Endothelial cell of umbilical vein (primary cell): ENCODE measurements around the gene SORCS1. TPM values are rescaled to one million over a fixed set of nuclear protein-coding genes. Genes with fewer than 3 reads are reported as not detected.

Source experiments
- BruUV-seq: library from RNA; stranded (reverse); fragments of 400-500 nt; replicated peaks from 2 replicates; lab custom pipeline; 2021; lab: Mats Ljungman, UMichigan
- CTCF ChIA-PET: fragments of 300-600, 350-600 bp; sonication (Branson Sonifier 250); formaldehyde crosslinking; loops from one replicate; lab custom pipeline; 2021; ENCODE audit warnings: antibody characterized with exemption, inconsistent platforms; lab: Charles Lee
- POLR2A ChIA-PET: fragments of 300-600, 350-600 bp; sonication (Branson Sonifier 250); formaldehyde crosslinking; loops from one replicate; lab custom pipeline; 2021; ENCODE audit warnings: antibody characterized with exemption, inconsistent platforms; lab: Charles Lee
- DNase-seq: peaks from one replicate; pipeline ENCODE4 v3.0.0-alpha.2; 2011; ENCODE audit warnings: low read depth, low spot score
- FAIRE-seq: peaks from 2 replicates; lab custom pipeline; 2011; peaks lifted over from hg19 to GRCh38; lab: Jason Lieb, UNC
- H2AFZ ChIP-seq: 2 replicates; pipeline ENCODE4 v1.6.0; 2012; ENCODE audit warnings: low read depth, low read length, control low read depth, inconsistent platforms
- H3K27ac ChIP-seq: 2 replicates; pipeline ENCODE4 v1.5.1; 2011; ENCODE audit warnings: low read depth, mild to moderate bottlenecking, control low read depth, low read length, moderate library complexity; ENCODE audit not compliant: insufficient read depth
- H3K27me3 ChIP-seq, 2 experiments: 2 replicates each; pipeline versions ENCODE4 v1.6.0 to v1.6.1; 2011; ENCODE audit warnings: low read length in 2 of 2, mixed read lengths in 1 of 2; ENCODE audit not compliant: control insufficient read depth in 2 of 2, insufficient read depth in 2 of 2
- H3K36me3 ChIP-seq, 2 experiments: 2 replicates in 1 of 2; 3 replicates in 1 of 2; pipeline ENCODE4 v1.5.1; 2011; ENCODE audit warnings: low read length in 2 of 2, mild to moderate bottlenecking in 1 of 2, moderate library complexity in 1 of 2; ENCODE audit not compliant: control insufficient read depth in 2 of 2, insufficient read depth in 2 of 2; ENCODE audit errors: extremely low read depth in 1 of 2
- H3K4me1 ChIP-seq: 3 replicates; pipeline ENCODE4 v1.5.1; 2011; ENCODE audit warnings: mild to moderate bottlenecking, low read length; ENCODE audit not compliant: control insufficient read depth, insufficient read depth; ENCODE audit errors: extremely low read depth
- H3K4me2 ChIP-seq: 2 replicates; pipeline ENCODE4 v1.6.1; 2011; ENCODE audit warnings: low read length, control low read depth, mixed read lengths; ENCODE audit not compliant: insufficient read depth
- H3K4me3 ChIP-seq, 3 experiments: fragments of 200-600 bp in 1 of 3; sonication (generic), shearing (Covaris generic) in 1 of 3; replicated peaks in 1 of 3; 2 replicates each; pipeline ENCODE4 v1.5.1; 2011 to 2016; ENCODE audit warnings: control low read depth in 3 of 3, low read length in 3 of 3, mild to moderate bottlenecking in 2 of 3, inconsistent platforms in 1 of 3, low read depth in 1 of 3, moderate library complexity in 1 of 3; ENCODE audit not compliant: insufficient read depth in 1 of 3
- H3K79me2 ChIP-seq: 2 replicates; pipeline ENCODE4 v1.6.0; 2012; ENCODE audit warnings: low read length, inconsistent platforms; ENCODE audit not compliant: control insufficient read depth, insufficient read depth
- H3K9ac ChIP-seq: replicated peaks from 2 replicates; pipeline ENCODE3; 2011; ENCODE audit warnings: low read length, control low read depth; ENCODE audit not compliant: insufficient read depth; ENCODE audit errors: extremely low read depth
- H3K9me1 ChIP-seq: replicated peaks from 3 replicates; pipeline ENCODE4 v1.6.0; 2011; ENCODE audit warnings: mild to moderate bottlenecking, low read length; ENCODE audit not compliant: control insufficient read depth, insufficient read depth; ENCODE audit errors: extremely low read depth
- H3K9me3 ChIP-seq: replicated peaks from 2 replicates; pipeline ENCODE4 v1.5.1; 2012; ENCODE audit warnings: low read length, inconsistent platforms; ENCODE audit not compliant: control insufficient read depth, insufficient read depth
- H4K20me1 ChIP-seq: replicated peaks from 2 replicates; pipeline ENCODE3; 2011; ENCODE audit warnings: mild to moderate bottlenecking, low read length; ENCODE audit not compliant: control insufficient read depth, insufficient read depth; ENCODE audit errors: extremely low read depth
- CTCF ChIP-seq, 2 donors: IDR thresholded peaks; 1 replicate in 1 of 2; 2 replicates in 1 of 2; pipeline ENCODE4 v1.5.1; 2011; ENCODE audit warnings: low read length in 2 of 2, mild to moderate bottlenecking in 2 of 2, moderate library complexity in 2 of 2, control low read depth in 1 of 2, inconsistent platforms in 1 of 2, low read depth in 1 of 2; ENCODE audit not compliant: insufficient read depth in 1 of 2; ENCODE audit errors: extremely low read depth in 1 of 2
- EZH2 ChIP-seq: IDR thresholded peaks from 2 replicates; pipeline ENCODE4 v1.6.1; 2012; ENCODE audit warnings: borderline replicate concordance, low read depth, mild to moderate bottlenecking, moderate library complexity, low read length, inconsistent platforms; ENCODE audit not compliant: severe bottlenecking
- FOS ChIP-seq: IDR thresholded peaks from 2 replicates; pipeline ENCODE4 v1.6.1; 2011; ENCODE audit warnings: mild to moderate bottlenecking, low read length, moderate library complexity, borderline replicate concordance; ENCODE audit not compliant: insufficient read depth
- GATA2 ChIP-seq: IDR thresholded peaks from 2 replicates; pipeline ENCODE4 v1.7.0; 2011; ENCODE audit warnings: low read depth, mild to moderate bottlenecking, moderate library complexity, mixed read lengths, low read length; ENCODE audit not compliant: insufficient read length, insufficient read depth
- JUN ChIP-seq: IDR thresholded peaks from 2 replicates; pipeline ENCODE4 v1.6.1; 2011; ENCODE audit warnings: borderline replicate concordance, low read depth; ENCODE audit not compliant: insufficient read length, insufficient read depth
- MYC ChIP-seq: IDR thresholded peaks from one replicate; pipeline ENCODE4 v1.6.1; 2011; ENCODE audit warnings: mild to moderate bottlenecking, low read depth, low read length
- POLR2A ChIP-seq: IDR thresholded peaks from 2 replicates; pipeline ENCODE4 v1.6.1; 2012; ENCODE audit warnings: low read depth, mild to moderate bottlenecking, control low read depth, low read length
- POLR2AphosphoS5 ChIP-seq: IDR thresholded peaks from 2 replicates; pipeline ENCODE4 v1.6.1; 2012; ENCODE audit warnings: low read depth, mild to moderate bottlenecking, control low read depth, low read length, moderate library complexity; ENCODE audit not compliant: insufficient read depth
- dilution Hi-C: fragments of 300-500 bp; cut with MboI; formaldehyde crosslinking; loops from one replicate; pipeline ENCODE4 v1.15.0; 2019; ENCODE audit warnings: low sequenced_read_pairs; ENCODE audit not compliant: extremely low pct_ligation_motif_present
- intact Hi-C: fragments of 100-400 bp; cut with micrococcal nuclease; formaldehyde crosslinking; loops from one replicate; pipeline ENCODE4 v1.10.0; 2022
- polyA plus RNA-seq, 4 experiments: library from polyadenylated mRNA; depleted of rRNA in 3 of 4; stranded (reverse) in 3 of 4; unstranded in 1 of 4; fragments of >200 nt; gene quantifications; 2 replicates each; pipeline versions ENCODE4 v1.2.1 to v1.2.3, GENCODE V29; 2011 to 2012; ENCODE audit warnings: missing spikeins in 1 of 4
- total RNA-seq: library from RNA; stranded (reverse); gene quantifications from 2 replicates; pipeline ENCODE4 v1.2.3, GENCODE V29; 2021
- TF ChIP-seq, protein P1 (sequence below): IDR thresholded peaks from 2 replicates; pipeline ENCODE4 v1.6.1; 2011; ENCODE audit not compliant: insufficient read depth, insufficient read length

The SORCS1 gene
- total and polyA plus RNA-seq, 2 donors (not counting 3 experiments of a cell fraction or from before 2014, with no cell fraction given) = not detected

DNA sequence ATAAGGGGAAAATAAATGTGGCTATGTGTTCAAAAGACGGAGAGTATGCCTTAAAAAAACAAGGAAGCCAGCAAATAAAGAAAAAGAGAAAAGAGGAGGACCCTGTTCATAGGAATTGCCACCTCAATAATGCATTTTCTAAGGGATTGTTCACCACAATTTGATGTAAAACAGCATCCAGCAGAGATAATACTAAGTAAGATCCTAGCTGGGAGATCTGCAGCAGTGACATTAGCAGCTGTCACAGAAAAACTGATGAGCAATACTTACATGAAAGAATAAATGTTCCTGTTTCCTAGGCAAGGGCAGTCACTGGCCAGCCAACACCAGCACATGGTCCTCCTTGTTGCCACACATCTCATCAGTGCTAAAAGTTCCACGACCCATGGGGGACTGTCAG, 391.5 kb downstream of the SORCS1 start:
- H3K9ac ChIP-seq = no peak overlapping the region
- no peak overlapping the region for H3K27ac ChIP-seq
- H3K4me2 ChIP-seq = no peak overlapping the region
- no peaks in the 10 kb centered on the region for H3K79me2 ChIP-seq
- no peaks in the 10 kb centered on the region for H3K4me1 ChIP-seq
- no peak overlapping the region for H2AFZ ChIP-seq
- DNase-seq = no peak
- ChIA-PET POLR2A (no interaction called here), CTCF (no interaction called here)
- peaks cover 4% of the 10 kb centered on the region for H3K9me3 ChIP-seq
- TF ChIP-seq JUN = no peak
- TF ChIP-seq FOS = no peak
- no peak for TF ChIP-seq CTCF (IDR thresholded peaks at IDR 0.05; ENCODE audit: extremely low read depth in 1 of 2, insufficient read depth in 1 of 2, low read depth in 1 of 2, low read length in 2 of 2)
- no peak for TF ChIP-seq MYC
- TF ChIP-seq POLR2A = no peak
- TF ChIP-seq, protein P1, sequence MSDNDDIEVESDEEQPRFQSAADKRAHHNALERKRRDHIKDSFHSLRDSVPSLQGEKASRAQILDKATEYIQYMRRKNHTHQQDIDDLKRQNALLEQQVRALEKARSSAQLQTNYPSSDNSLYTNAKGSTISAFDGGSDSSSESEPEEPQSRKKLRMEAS = no peak
- TF ChIP-seq GATA2 = no peak
- no peak for TF ChIP-seq EZH2
- TF ChIP-seq POLR2AphosphoS5 = no peak
- H3K36me3 ChIP-seq = no peaks in the 10 kb centered on the region
- intact Hi-C loops (no loop called here), dilution Hi-C loops (no loop called here)
- no peak overlapping the region for H3K4me3 ChIP-seq
- H4K20me1 ChIP-seq = no peaks in the 10 kb centered on the region
- no peaks in the 10 kb centered on the region for H3K9me1 ChIP-seq
- BruUV-seq = no TSS peak
- no peaks in the 10 kb centered on the region for H3K27me3 ChIP-seq
- no peak for FAIRE-seq
